A673 (cell line): ENCODE results near the gene PLA2G5. TPM values are rescaled to one million over a fixed set of nuclear protein-coding genes. Genes with fewer than 3 reads are reported as not detected.

Experiments
- BruUV-seq: library from RNA; stranded (reverse); fragments of 400-500 nt; replicated peaks from 2 replicates; lab custom pipeline; 2021; lab: Mats Ljungman, UMichigan
- CTCF ChIA-PET: fragments of 300-600 bp; sonication (Branson Sonifier 250); formaldehyde crosslinking; loops from one replicate; lab custom pipeline; 2022; ENCODE audit warnings: antibody characterized with exemption; lab: Charles Lee
- POLR2A ChIA-PET: fragments of 300-600 bp; sonication (Branson Sonifier 250); formaldehyde crosslinking; loops from one replicate; lab custom pipeline; 2022; ENCODE audit warnings: antibody characterized with exemption; ENCODE audit not compliant: low non-redundant PET; lab: Charles Lee
- DNase-seq: peaks from one replicate; pipeline ENCODE4 v3.0.0-alpha.2; 2015; ENCODE audit warnings: low spot score
- H3K27ac ChIP-seq: fragments of 200-600 bp; sonication (generic); 2 replicates; pipeline ENCODE4 v1.5.1; 2016; ENCODE audit warnings: mixed run types, low read depth, mild to moderate bottlenecking, mixed read lengths, antibody characterized with exemption, low read length; ENCODE audit not compliant: poor library complexity, severe bottlenecking
- H3K27me3 ChIP-seq: fragments of 200-600 bp; sonication (generic); replicated peaks from 2 replicates; pipeline ENCODE4 v1.6.1; 2017; ENCODE audit warnings: mixed run types, low read depth, mild to moderate bottlenecking, mixed read lengths, antibody characterized with exemption, low read length; ENCODE audit not compliant: insufficient read depth, poor library complexity
- H3K36me3 ChIP-seq: fragments of 200-600 bp; sonication (generic); 2 replicates; pipeline ENCODE4 v1.6.1; 2016; ENCODE audit warnings: mixed run types, mild to moderate bottlenecking, mixed read lengths, antibody characterized with exemption, low read length; ENCODE audit not compliant: insufficient read depth, poor library complexity, severe bottlenecking
- H3K4me1 ChIP-seq: fragments of 200-600 bp; sonication (generic); 2 replicates; pipeline ENCODE4 v1.6.1; 2017; ENCODE audit warnings: mixed run types, mild to moderate bottlenecking, mixed read lengths, antibody characterized with exemption, low read length; ENCODE audit not compliant: insufficient read depth, poor library complexity, severe bottlenecking
- H3K4me3 ChIP-seq: fragments of 200-600 bp; sonication (generic); 2 replicates; pipeline ENCODE4 v1.5.1; 2016; ENCODE audit warnings: low read depth, mixed run types, mild to moderate bottlenecking, mixed read lengths, low read length; ENCODE audit not compliant: poor library complexity, severe bottlenecking
- H3K9me3 ChIP-seq: fragments of 200-600 bp; sonication (generic); 2 replicates; pipeline ENCODE4 v1.6.1; 2016; ENCODE audit warnings: mixed run types, low read depth, mild to moderate bottlenecking, mixed read lengths, antibody characterized with exemption, low read length; ENCODE audit not compliant: poor library complexity, severe bottlenecking
- CTCF ChIP-seq: fragments of 300-800, 200-600 bp; sonication (generic); conservative IDR thresholded peaks from 2 replicates; pipeline ENCODE4 v1.5.1; 2017; ENCODE audit warnings: low read depth, mild to moderate bottlenecking, antibody characterized with exemption, low read length, moderate library complexity, mixed read lengths
- EZH2 ChIP-seq: fragments of 200-600 bp; sonication (generic); IDR thresholded peaks from 2 replicates; pipeline ENCODE4 v1.6.1; 2017; ENCODE audit warnings: borderline replicate concordance, low read depth, mild to moderate bottlenecking, mixed read lengths, antibody characterized with exemption, low read length; ENCODE audit not compliant: poor library complexity, severe bottlenecking
- intact Hi-C: fragments of 100-400 bp; cut with micrococcal nuclease; formaldehyde crosslinking; loops from one replicate; pipeline ENCODE4 v1.10.0; 2022; ENCODE audit not compliant: unreplicated experiment
- total RNA-seq: library from RNA; stranded (reverse); gene quantifications from 2 replicates; pipeline ENCODE4 v1.2.3, GENCODE V29; 2021

PLA2G5 gene
- total RNA-seq, 1 experiment from 2014 or later, result not detected

GRCh38 chr1:20137604-20138003, 67.6 kb downstream of the PLA2G5 start:
- H3K4me1 ChIP-seq, result no peaks in the 10 kb centered on the region
- TF ChIP-seq EZH2 (no peak), CTCF (no peak)
- no peaks in the 10 kb centered on the region for H3K9me3 ChIP-seq
- no peak overlapping the region for H3K27ac ChIP-seq
- H3K27me3 ChIP-seq, result peaks cover 4% of the 10 kb centered on the region
- no TSS peak for BruUV-seq
- CTCF ChIA-PET, result no interaction called here
- H3K4me3 ChIP-seq, result no peak overlapping the region
- no peak for DNase-seq
- intact Hi-C loops, result no loop called here
- POLR2A ChIA-PET, result no interaction called here
- no peaks in the 10 kb centered on the region for H3K36me3 ChIP-seq

- ChIA-PET CTCF (no interaction called here), POLR2A (no interaction called here)
- peaks cover 4% of the 10 kb centered on the region for H3K27me3 ChIP-seq
- TF ChIP-seq CTCF (no peak), EZH2 (no peak)
- no peaks in the 10 kb centered on the region for H3K9me3 ChIP-seq
- no peak overlapping the region for H3K27ac ChIP-seq
- intact Hi-C loops, result no loop called here
- H3K36me3 ChIP-seq, result no peaks in the 10 kb centered on the region
- DNase-seq, result no peak
- no peak overlapping the region for H3K4me3 ChIP-seq
- no peaks in the 10 kb centered on the region for H3K4me1 ChIP-seq
- no TSS peak for BruUV-seq
Observed at GRCh38 chr1:20138346-20138745, 68.4 kb downstream of the PLA2G5 start.

GRCh38 chr1:20138961-20139550, 69.1 kb downstream of the PLA2G5 start, which contains the start of gene PLA2G2F:
PLA2G2F (plus strand) TSS chr1:20139323; CDS start chr1:20139428, 105 bp downstream.
- Histone ChIP-seq H3K27ac (no peak within 1 kb of the TSS), H3K9me3 (no peaks in the 10 kb centered on the region), H3K27me3 (peaks cover 2% of the 10 kb centered on the region), H3K4me1 (no peaks in the 10 kb centered on the region), H3K36me3 (no peaks in the 10 kb centered on the region), H3K4me3 (no peak within 1 kb of the TSS)
- POLR2A ChIA-PET, result no interaction called here
- CTCF ChIA-PET, result no interaction called here
- TF ChIP-seq EZH2 (no peak), CTCF (no peak)
- intact Hi-C loops, result no loop called here
- no peak for DNase-seq
- no TSS peak for BruUV-seq
